HepG2 (cell line): Measurements from ENCODE around the gene TGM6. TPM values are rescaled to one million over a fixed set of nuclear protein-coding genes. Genes with fewer than 3 reads are reported as not detected.

Experiments
- KDM5A ChIP-seq: fragments of 200-600 bp; sonication (generic); IDR thresholded peaks from 2 replicates; pipeline ENCODE4 v1.7.0; 2018; ENCODE audit warnings: antibody characterized with exemption, mild to moderate bottlenecking, low read length, borderline replicate concordance
- KIAA2018 ChIP-seq: sonication (generic); formaldehyde crosslinking; IDR thresholded peaks from 2 replicates; pipeline ENCODE4 v1.5.0; 2020; ENCODE audit warnings: mild to moderate bottlenecking, missing genetic modification reagents, borderline replicate concordance
- KLF11 ChIP-seq: IDR thresholded peaks from 2 replicates; pipeline ENCODE4 v1.6.1; 2016; ENCODE audit warnings: missing compliant biosample characterization
- NKX3-1 ChIP-seq: sonication (generic); formaldehyde crosslinking; IDR thresholded peaks from 2 replicates; pipeline ENCODE4 v1.5.0; 2020; ENCODE audit warnings: missing genetic modification reagents
- PATZ1 ChIP-seq: sonication (generic); formaldehyde crosslinking; IDR thresholded peaks from 2 replicates; pipeline ENCODE4 v1.4.0; 2020; ENCODE audit warnings: missing genetic modification reagents
- REPIN1 ChIP-seq: sonication (generic); formaldehyde crosslinking; IDR thresholded peaks from 2 replicates; pipeline ENCODE4 v1.8.0; 2022; ENCODE audit warnings: missing genetic modification reagents, low read depth, mild to moderate bottlenecking, borderline replicate concordance
- STAG1 ChIP-seq: sonication (generic); formaldehyde crosslinking; IDR thresholded peaks from 2 replicates; pipeline ENCODE4 v1.4.0; 2020; ENCODE audit warnings: missing genetic modification reagents
- TBX3 ChIP-seq: fragments of 450-650 bp; IDR thresholded peaks from 2 replicates; pipeline ENCODE4 v1.6.1; 2017; ENCODE audit warnings: antibody characterized with exemption, mild to moderate bottlenecking, inconsistent platforms, borderline replicate concordance
- ZNF318 ChIP-seq: sonication (generic); formaldehyde crosslinking; IDR thresholded peaks from 2 replicates; pipeline ENCODE4 v1.4.0; 2020; ENCODE audit warnings: mild to moderate bottlenecking, missing genetic modification reagents
- ZNF879 ChIP-seq: sonication (generic); formaldehyde crosslinking; IDR thresholded peaks from 2 replicates; pipeline ENCODE4 v1.8.1; 2023; ENCODE audit warnings: missing genetic modification reagents
- polyA plus RNA-seq, 8 experiments: library from polyadenylated mRNA; depleted of rRNA in 3 of 8; stranded (reverse) in 7 of 8; unstranded in 1 of 8; fragments of >200 nt; fragmentation: Illumina TruSeq in 4 of 8; extraction: Trizol in 4 of 8; gene quantifications; 2 replicates each; pipeline versions ENCODE4 v1.2.1 to v1.2.3, GENCODE V29; 2011 to 2016; ENCODE audit warnings: low read depth in 4 of 8, missing spikeins in 1 of 8, mixed read lengths in 1 of 8; ENCODE audit not compliant: insufficient read depth in 1 of 8
- total RNA-seq, 5 experiments: library from RNA; depleted of rRNA; stranded (reverse); fragments of >200 nt; fragmentation: Illumina TruSeq; extraction: Trizol; gene quantifications; 2 replicates each; pipeline ENCODE4 v1.2.3, GENCODE V29; 2016; ENCODE audit warnings: low read depth in 1 of 5

TGM6 gene
- total and polyA plus RNA-seq, 2 of the 13 experiments (the other 11 are each of a cell fraction or from before 2014, with no cell fraction given) = not detected

DNA sequence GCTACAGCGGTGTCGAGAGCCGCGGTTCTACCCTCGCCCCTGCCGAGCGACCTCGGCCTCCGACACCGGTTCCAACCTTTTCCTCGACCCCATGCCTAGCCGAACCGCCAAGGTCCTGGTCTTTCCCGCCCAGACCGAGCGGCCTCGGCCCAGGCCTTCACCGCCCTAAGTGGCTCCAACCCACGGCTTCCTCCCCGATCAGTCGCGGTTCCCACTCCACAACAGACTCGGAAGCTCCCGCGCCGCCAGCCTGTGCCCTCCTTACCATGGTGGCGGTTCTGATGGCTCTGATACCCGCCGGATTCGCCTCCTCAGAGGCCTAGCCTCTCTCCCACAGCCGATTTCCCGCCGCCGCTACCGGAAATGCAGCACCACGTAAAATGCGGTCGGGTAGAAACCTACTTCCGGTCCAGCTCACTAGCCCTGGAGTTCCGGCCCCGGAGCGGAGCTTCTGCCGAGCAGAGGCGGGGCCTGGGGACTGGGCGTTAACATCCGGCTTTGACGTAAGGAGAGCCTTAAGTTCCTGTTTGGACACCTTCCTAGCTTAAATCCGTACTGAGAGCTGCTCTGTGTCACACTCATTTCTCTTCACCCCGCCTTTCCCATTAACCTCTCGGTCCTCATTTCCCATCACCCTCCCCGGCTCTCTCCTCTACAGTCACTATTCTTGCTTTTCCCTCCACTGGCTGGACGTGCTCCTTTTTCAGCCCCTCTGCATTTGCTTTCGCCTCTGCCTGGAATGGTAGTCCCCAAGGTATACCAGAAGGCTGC is 89.9 kb downstream of the TGM6 start, which contains the start of gene SNRPB (continued):
- TF ChIP-seq KIAA2018 (CRISPR knock-in tag) (peak; percentile 99), ZNF879 (CRISPR knock-in tag) (peak; percentile 97; the same call in 1 of the 2 replicates), PATZ1 (CRISPR knock-in tag) (peak; percentile 67), ZNF318 (CRISPR knock-in tag) (peak; percentile 98), NKX3-1 (peak; percentile 97), STAG1 (no peak), KDM5A (peak; percentile 95), KLF11 (CRISPR knock-in tag) (peak; percentile 98), TBX3 (peak; percentile 69; the same call in 1 of the 2 replicates), REPIN1 (CRISPR knock-in tag) (peak; percentile 100)
